Measurements from ENCODE around the gene CFAP45.

DNA sequence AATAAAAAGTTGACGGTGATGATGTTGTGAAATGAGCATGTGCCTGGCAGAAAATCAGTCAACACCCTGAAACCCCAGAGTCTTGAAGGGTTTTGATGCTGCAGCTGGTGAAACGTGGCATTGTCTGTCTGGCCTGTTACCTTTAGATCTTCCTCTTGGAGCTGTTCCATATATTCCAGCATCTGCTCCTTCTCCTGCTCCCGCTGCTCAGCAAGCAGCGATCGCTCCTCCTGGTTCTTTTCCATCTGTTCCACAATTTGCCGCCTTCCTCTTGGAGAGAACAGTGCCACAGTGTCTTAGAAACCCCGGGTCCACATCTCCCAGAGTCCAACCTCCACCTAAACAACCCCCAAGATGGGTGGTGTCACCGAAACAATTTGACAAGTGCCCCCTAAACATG, 15.7 kb downstream of the CFAP45 start:
- TF ChIP-seq POLR2A (IDR thresholded peaks at IDR 0.05) (no peak), CTCF (IDR thresholded peaks at IDR 0.05) (no peak)
